Measurements from ENCODE around the gene EIF4B.

The EIF4B gene

GRCh38 chr12:53059434-53060063, 53.3 kb downstream of the EIF4B start:
- no peak for DNase-seq (ENCODE audit: low read depth)

GRCh38 chr12:53060064-53060720, 53.9 kb downstream of the EIF4B start:
- DNase-seq (ENCODE audit: low read depth), result no peak

GRCh38 chr12:53060721-53061276, 54.5 kb downstream of the EIF4B start:
- no peak for DNase-seq (ENCODE audit: low read depth)

GRCh38 chr12:53061404-53062010, 55.3 kb downstream of the EIF4B start:
- no peak for DNase-seq (ENCODE audit: low read depth)

- DNase-seq (ENCODE audit: low read depth), result no peak
Observed at GRCh38 chr12:53062011-53062961, 56.0 kb downstream of the EIF4B start.

- DNase-seq (ENCODE audit: low read depth), result no peak
Observed at GRCh38 chr12:53062977-53063707, 56.9 kb downstream of the EIF4B start.

GRCh38 chr12:53063708-53064612, 57.7 kb downstream of the EIF4B start:
- peak; percentile 78 for DNase-seq (ENCODE audit: low read depth)

- no peak for DNase-seq (ENCODE audit: low read depth)
Observed at GRCh38 chr12:53064613-53065436, 58.6 kb downstream of the EIF4B start.

GRCh38 chr12:53065470-53065869, 59.2 kb downstream of the EIF4B start:
- peak; percentile 21 for DNase-seq (ENCODE audit: low read depth)

GRCh38 chr12:53065975-53066931, 60.0 kb downstream of the EIF4B start:
- DNase-seq (ENCODE audit: low read depth), result peak; percentile 87

GRCh38 chr12:53067074-53067992, 61.1 kb downstream of the EIF4B start:
- peak; percentile 52 for DNase-seq (ENCODE audit: low read depth)

- DNase-seq (ENCODE audit: low read depth), result no peak
Observed at GRCh38 chr12:53067993-53068770, 61.9 kb downstream of the EIF4B start.

- DNase-seq (ENCODE audit: low read depth), result peak; percentile 15
Observed at GRCh38 chr12:53068811-53069585, 62.7 kb downstream of the EIF4B start.

- no peak for DNase-seq (ENCODE audit: low read depth)
Observed at GRCh38 chr12:53069621-53070410, 63.6 kb downstream of the EIF4B start.

Data from EH (cell line).